WTC11 (cell line): ENCODE results near the gene ATP6V1C2. TPM values are rescaled to one million over a fixed set of nuclear protein-coding genes. Genes with fewer than 3 reads are reported as not detected.
"Not testable (repeated sequence)": the region's sequence is repeated elsewhere in the genome, so short reads cannot be mapped to it uniquely, and the experiment has no call there.

Experiments
- ATAC-seq: fragments of 200-7000 bp; cut with Tn5 transposase; 2 replicates; pipeline ENCODE4 v1.10.0; 2021; ENCODE audit warnings: mild to moderate bottlenecking, moderate library complexity
- CTCF ChIA-PET: fragments of 300-600 bp; sonication (Branson Sonifier 250); formaldehyde crosslinking; loops from one replicate; lab custom pipeline; 2021; ENCODE audit warnings: antibody characterized with exemption; lab: Charles Lee
- POLR2A ChIA-PET: fragments of 350-600 bp; sonication (Branson Sonifier 250); formaldehyde crosslinking; loops from one replicate; lab custom pipeline; 2021; ENCODE audit warnings: antibody characterized with exemption; lab: Charles Lee
- DNase-seq: peaks from one replicate; pipeline ENCODE4 v3.0.0; 2021; ENCODE audit warnings: low spot score
- H3K27ac Mint-ChIP-seq: 2 replicates; pipeline ENCODE4 v1.8.0; 2021; ENCODE audit warnings: mixed read lengths
- H3K27me3 Mint-ChIP-seq: 2 replicates; pipeline ENCODE4 v1.8.0; 2021; ENCODE audit warnings: low read depth, mild to moderate bottlenecking, moderate library complexity, mixed read lengths
- H3K36me3 Mint-ChIP-seq: 2 replicates; pipeline ENCODE4 v1.8.0; 2021; ENCODE audit warnings: mixed read lengths
- H3K4me1 Mint-ChIP-seq: 2 replicates; pipeline ENCODE4 v1.8.0; 2022; ENCODE audit warnings: mixed read lengths
- H3K4me3 Mint-ChIP-seq: 2 replicates; pipeline ENCODE4 v1.8.0; 2021; ENCODE audit warnings: mild to moderate bottlenecking, moderate library complexity, mixed read lengths
- H3K9me3 Mint-ChIP-seq: 2 replicates; pipeline ENCODE4 v1.8.0; 2021; ENCODE audit warnings: mixed read lengths
- ATF3 ChIP-seq: sonication (generic); formaldehyde crosslinking; conservative IDR thresholded peaks from 2 replicates; pipeline ENCODE4 v1.8.1; 2022; ENCODE audit warnings: mild to moderate bottlenecking, missing genetic modification reagents
- E2F4 ChIP-seq: sonication (generic); formaldehyde crosslinking; IDR thresholded peaks from 2 replicates; pipeline ENCODE4 v1.8.1; 2022; ENCODE audit warnings: low read depth, mild to moderate bottlenecking, moderate library complexity, missing genetic modification reagents, borderline replicate concordance
- ESRRA ChIP-seq: sonication (generic); formaldehyde crosslinking; IDR thresholded peaks from 2 replicates; pipeline ENCODE4 v1.8.1; 2022; ENCODE audit warnings: mild to moderate bottlenecking, missing genetic modification reagents, borderline replicate concordance
- FOXK1 ChIP-seq: sonication (generic); formaldehyde crosslinking; IDR thresholded peaks from 2 replicates; pipeline ENCODE4 v1.8.0; 2022; ENCODE audit warnings: mild to moderate bottlenecking, moderate library complexity, missing genetic modification reagents
- GRHL2 ChIP-seq: fragments of 250-450 bp; sonication (Bioruptor Pico); IDR thresholded peaks from 2 replicates; pipeline ENCODE4 v1.8.0; 2022; ENCODE audit warnings: mild to moderate bottlenecking, moderate library complexity; ENCODE audit not compliant: insufficient replicate concordance, severe bottlenecking
- IRF2 ChIP-seq: sonication (generic); formaldehyde crosslinking; IDR thresholded peaks from 2 replicates; pipeline ENCODE4 v1.8.0; 2022; ENCODE audit warnings: low read depth, missing genetic modification reagents, borderline replicate concordance
- JAZF1 ChIP-seq: fragments of 250-450 bp; sonication (Bioruptor Pico); IDR thresholded peaks from 2 replicates; pipeline ENCODE4 v1.9.0; 2021; ENCODE audit warnings: moderate library complexity, mild to moderate bottlenecking, inconsistent platforms
- JUN ChIP-seq: sonication (generic); formaldehyde crosslinking; IDR thresholded peaks from 2 replicates; pipeline ENCODE4 v1.8.0; 2023; ENCODE audit warnings: mild to moderate bottlenecking, missing genetic modification reagents
- KAT7 ChIP-seq: sonication (generic); formaldehyde crosslinking; IDR thresholded peaks from 2 replicates; pipeline ENCODE4 v1.8.1; 2023; ENCODE audit warnings: missing genetic modification reagents, mild to moderate bottlenecking, borderline replicate concordance
- NFE2L1 ChIP-seq: sonication (generic); formaldehyde crosslinking; IDR thresholded peaks from 2 replicates; pipeline ENCODE4 v1.8.1; 2023; ENCODE audit warnings: missing genetic modification reagents
- NR1H2 ChIP-seq: sonication (generic); formaldehyde crosslinking; IDR thresholded peaks from 2 replicates; pipeline ENCODE4 v1.9.0; 2021; ENCODE audit warnings: mild to moderate bottlenecking, moderate library complexity, missing genetic modification reagents
- NR2C2 ChIP-seq: sonication (generic); formaldehyde crosslinking; IDR thresholded peaks from 2 replicates; pipeline ENCODE4 v1.8.0; 2022; ENCODE audit warnings: mild to moderate bottlenecking, missing genetic modification reagents
- NR3C1 ChIP-seq: sonication (generic); formaldehyde crosslinking; conservative IDR thresholded peaks from 2 replicates; pipeline ENCODE4 v1.8.1; 2023; ENCODE audit warnings: low read depth, mild to moderate bottlenecking, missing genetic modification reagents
- OVOL2 ChIP-seq: fragments of 250-450 bp; sonication (Bioruptor Pico); IDR thresholded peaks from 2 replicates; pipeline ENCODE4 v1.9.0; 2021; ENCODE audit warnings: mild to moderate bottlenecking, borderline replicate concordance
- SMAD4 ChIP-seq: sonication (generic); formaldehyde crosslinking; IDR thresholded peaks from 2 replicates; pipeline ENCODE4 v1.8.0; 2022; ENCODE audit warnings: mild to moderate bottlenecking, missing genetic modification reagents
- SP1 ChIP-seq: sonication (generic); formaldehyde crosslinking; conservative IDR thresholded peaks from 2 replicates; pipeline ENCODE4 v1.8.1; 2022; ENCODE audit warnings: missing genetic modification reagents
- ZNF121 ChIP-seq: sonication (generic); formaldehyde crosslinking; IDR thresholded peaks from 2 replicates; pipeline ENCODE4 v1.8.0; 2023; ENCODE audit warnings: missing genetic modification reagents
- ZNF219 ChIP-seq: sonication (generic); formaldehyde crosslinking; IDR thresholded peaks from 2 replicates; pipeline ENCODE4 v1.8.0; 2023; ENCODE audit warnings: missing genetic modification reagents, mild to moderate bottlenecking, borderline replicate concordance
- ZNF396 ChIP-seq: fragments of 250-450 bp; sonication (Bioruptor Pico); IDR thresholded peaks from 2 replicates; pipeline ENCODE4 v1.8.0; 2021; ENCODE audit warnings: mild to moderate bottlenecking, moderate library complexity, borderline replicate concordance
- ZNF423 ChIP-seq: fragments of 250-450 bp; sonication (Bioruptor Pico); IDR thresholded peaks from 2 replicates; pipeline ENCODE4 v2.1.2; 2022; ENCODE audit warnings: mild to moderate bottlenecking, moderate library complexity
- total RNA-seq: library from RNA; stranded (reverse); gene quantifications from 3 replicates; pipeline ENCODE4 v1.2.3, GENCODE V29; 2021
- TF ChIP-seq, protein P1 (sequence below): sonication (generic); formaldehyde crosslinking; IDR thresholded peaks from 2 replicates; pipeline ENCODE4 v1.8.0; 2022; ENCODE audit warnings: mild to moderate bottlenecking, missing genetic modification reagents
- TF ChIP-seq, protein P2 (sequence below): sonication (generic); formaldehyde crosslinking; IDR thresholded peaks from 2 replicates; pipeline ENCODE4 v1.8.1; 2023; ENCODE audit warnings: mild to moderate bottlenecking, missing genetic modification reagents, borderline replicate concordance
- TF ChIP-seq, protein P3 (sequence below): fragments of 250-450 bp; sonication (Bioruptor Pico); conservative IDR thresholded peaks from 2 replicates; pipeline ENCODE4 v1.9.0; 2021; ENCODE audit warnings: mild to moderate bottlenecking
- TF ChIP-seq, protein P4 (sequence below): fragments of 250-450 bp; sonication (Bioruptor Pico); IDR thresholded peaks from 2 replicates; pipeline ENCODE4 v1.8.0; 2021; ENCODE audit warnings: mild to moderate bottlenecking

Gene ATP6V1C2
- total RNA-seq, 1 experiment from 2014 or later: 0.42 TPM

- POLR2A ChIA-PET: no interaction called here
- DNase-seq (no peak), ATAC-seq (no peak)
- CTCF ChIA-PET: no interaction called here
- Mint-ChIP-seq H3K4me3 (no peak overlapping the region), H3K27me3 (no peaks in the 10 kb centered on the region), H3K27ac (0 out of 2 replicates have a peak overlapping the region, but pooled peaks have one; percentile 30), H3K36me3 (peaks cover 51% of the 10 kb centered on the region), H3K4me1 (no peaks in the 10 kb centered on the region), H3K9me3 (no peaks in the 10 kb centered on the region)
- TF ChIP-seq, protein P1, sequence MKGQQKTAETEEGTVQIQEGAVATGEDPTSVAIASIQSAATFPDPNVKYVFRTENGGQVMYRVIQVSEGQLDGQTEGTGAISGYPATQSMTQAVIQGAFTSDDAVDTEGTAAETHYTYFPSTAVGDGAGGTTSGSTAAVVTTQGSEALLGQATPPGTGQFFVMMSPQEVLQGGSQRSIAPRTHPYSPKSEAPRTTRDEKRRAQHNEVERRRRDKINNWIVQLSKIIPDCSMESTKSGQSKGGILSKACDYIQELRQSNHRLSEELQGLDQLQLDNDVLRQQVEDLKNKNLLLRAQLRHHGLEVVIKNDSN (CRISPR knock-in tag): 0 out of 2 replicates have a peak, but pooled peaks have one; percentile 14
- TF ChIP-seq OVOL2 (CRISPR knock-in tag): no peak
Measured at GRCh38 chr2:10780491-10780820, 59.0 kb downstream of the ATP6V1C2 start.

- ATAC-seq, H3K27me3 Mint-ChIP-seq, H3K9me3 Mint-ChIP-seq, POLR2A ChIA-PET, DNase-seq, H3K4me3 Mint-ChIP-seq, H3K27ac Mint-ChIP-seq, H3K4me1 Mint-ChIP-seq, CTCF ChIA-PET: not testable (repeated sequence)
- peaks cover 53% of the 10 kb centered on the region for H3K36me3 Mint-ChIP-seq
- TF ChIP-seq, protein P1 (CRISPR knock-in tag): 0 out of 2 replicates have a peak, but pooled peaks have one; percentile 0
Measured at GRCh38 chr2:10780821-10781220, 59.4 kb downstream of the ATP6V1C2 start.

GRCh38 chr2:10781746-10782145 lies 60.3 kb downstream of the ATP6V1C2 start:
- Mint-ChIP-seq H3K36me3 (peaks cover 61% of the 10 kb centered on the region), H3K9me3 (no peaks in the 10 kb centered on the region)
- POLR2A ChIA-PET: no interaction called here

DNA sequence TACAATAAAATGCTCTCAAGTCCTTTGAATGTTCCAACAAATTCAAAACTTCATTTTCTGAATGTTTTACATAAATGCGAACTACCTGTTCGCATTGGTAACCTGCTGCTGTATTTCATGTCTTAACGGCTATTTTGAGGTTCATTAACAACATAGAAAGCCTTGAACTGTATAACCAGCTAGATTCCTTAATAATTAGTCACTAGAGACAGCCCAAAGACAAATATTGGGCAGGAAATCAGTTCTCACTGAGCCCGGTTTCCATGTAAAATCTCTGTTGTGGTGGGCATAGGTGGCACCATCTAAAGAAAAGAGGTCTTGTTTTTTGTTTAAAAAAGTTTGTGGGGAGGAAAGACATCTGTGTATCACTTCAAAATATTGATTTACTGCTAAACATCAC lies 62.0 kb downstream of the ATP6V1C2 start:
- DNase-seq (no peak), ATAC-seq (no peak)
- POLR2A ChIA-PET: no interaction called here
- Mint-ChIP-seq H3K36me3 (peaks cover 78% of the 10 kb centered on the region), H3K27ac (no peak overlapping the region), H3K4me3 (no peak overlapping the region), H3K9me3 (no peaks in the 10 kb centered on the region), H3K27me3 (no peaks in the 10 kb centered on the region), H3K4me1 (no peaks in the 10 kb centered on the region)
- CTCF ChIA-PET: no interaction called here
- TF ChIP-seq SP1 (CRISPR knock-in tag) (no peak), JUN (CRISPR knock-in tag) (no peak), JAZF1 (CRISPR knock-in tag) (no peak), NR3C1 (CRISPR knock-in tag) (no peak), NR1H2 (CRISPR knock-in tag) (no peak)
- TF ChIP-seq, protein P2, sequence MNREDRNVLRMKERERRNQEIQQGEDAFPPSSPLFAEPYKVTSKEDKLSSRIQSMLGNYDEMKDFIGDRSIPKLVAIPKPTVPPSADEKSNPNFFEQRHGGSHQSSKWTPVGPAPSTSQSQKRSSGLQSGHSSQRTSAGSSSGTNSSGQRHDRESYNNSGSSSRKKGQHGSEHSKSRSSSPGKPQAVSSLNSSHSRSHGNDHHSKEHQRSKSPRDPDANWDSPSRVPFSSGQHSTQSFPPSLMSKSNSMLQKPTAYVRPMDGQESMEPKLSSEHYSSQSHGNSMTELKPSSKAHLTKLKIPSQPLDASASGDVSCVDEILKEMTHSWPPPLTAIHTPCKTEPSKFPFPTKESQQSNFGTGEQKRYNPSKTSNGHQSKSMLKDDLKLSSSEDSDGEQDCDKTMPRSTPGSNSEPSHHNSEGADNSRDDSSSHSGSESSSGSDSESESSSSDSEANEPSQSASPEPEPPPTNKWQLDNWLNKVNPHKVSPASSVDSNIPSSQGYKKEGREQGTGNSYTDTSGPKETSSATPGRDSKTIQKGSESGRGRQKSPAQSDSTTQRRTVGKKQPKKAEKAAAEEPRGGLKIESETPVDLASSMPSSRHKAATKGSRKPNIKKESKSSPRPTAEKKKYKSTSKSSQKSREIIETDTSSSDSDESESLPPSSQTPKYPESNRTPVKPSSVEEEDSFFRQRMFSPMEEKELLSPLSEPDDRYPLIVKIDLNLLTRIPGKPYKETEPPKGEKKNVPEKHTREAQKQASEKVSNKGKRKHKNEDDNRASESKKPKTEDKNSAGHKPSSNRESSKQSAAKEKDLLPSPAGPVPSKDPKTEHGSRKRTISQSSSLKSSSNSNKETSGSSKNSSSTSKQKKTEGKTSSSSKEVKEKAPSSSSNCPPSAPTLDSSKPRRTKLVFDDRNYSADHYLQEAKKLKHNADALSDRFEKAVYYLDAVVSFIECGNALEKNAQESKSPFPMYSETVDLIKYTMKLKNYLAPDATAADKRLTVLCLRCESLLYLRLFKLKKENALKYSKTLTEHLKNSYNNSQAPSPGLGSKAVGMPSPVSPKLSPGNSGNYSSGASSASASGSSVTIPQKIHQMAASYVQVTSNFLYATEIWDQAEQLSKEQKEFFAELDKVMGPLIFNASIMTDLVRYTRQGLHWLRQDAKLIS (CRISPR knock-in tag): no peak
- TF ChIP-seq, protein P3, sequence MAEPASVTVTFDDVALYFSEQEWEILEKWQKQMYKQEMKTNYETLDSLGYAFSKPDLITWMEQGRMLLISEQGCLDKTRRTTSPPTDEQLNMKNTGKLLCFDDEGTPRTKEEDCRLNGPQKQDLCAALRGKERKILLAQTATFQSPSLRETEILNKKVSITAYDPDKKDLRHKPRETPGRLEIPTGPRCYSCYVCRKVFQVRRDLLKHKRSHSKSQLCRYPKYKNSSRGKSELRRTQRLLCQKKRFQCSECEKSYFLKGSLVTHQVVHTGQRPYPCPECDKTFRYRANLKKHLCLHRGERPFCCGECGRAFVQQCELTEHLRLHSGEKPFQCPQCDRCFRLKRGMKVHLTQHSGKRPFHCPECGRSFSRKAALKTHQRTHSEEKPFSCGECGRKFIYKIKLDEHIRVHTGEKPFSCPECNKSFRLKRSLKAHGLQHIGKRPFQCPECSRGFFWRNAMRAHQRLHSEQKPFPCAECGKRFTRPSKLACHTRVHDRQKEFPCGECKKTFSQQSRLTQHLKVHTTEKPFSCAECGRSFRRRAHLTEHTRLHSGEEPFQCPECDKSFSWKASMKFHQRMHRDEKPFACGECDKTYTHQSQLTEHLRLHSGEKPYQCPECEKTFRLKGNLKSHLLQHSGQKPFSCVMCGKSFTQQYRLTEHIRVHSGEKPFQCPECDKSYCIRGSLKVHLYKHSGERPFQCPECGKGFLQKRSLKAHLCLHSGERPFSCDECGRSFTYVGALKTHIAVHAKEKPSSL (CRISPR knock-in tag): no peak

More at GRCh38 chr2:10781746-10782145, 60.3 kb downstream of the ATP6V1C2 start:
- Mint-ChIP-seq H3K27me3 (no peaks in the 10 kb centered on the region), H3K27ac (no peak overlapping the region), H3K4me3 (no peak overlapping the region), H3K4me1 (no peaks in the 10 kb centered on the region)
- TF ChIP-seq ZNF396 (CRISPR knock-in tag) (no peak), GRHL2 (CRISPR knock-in tag) (no peak), ZNF423 (CRISPR knock-in tag) (no peak), KAT7 (CRISPR knock-in tag) (no peak), E2F4 (CRISPR knock-in tag) (no peak), NR2C2 (CRISPR knock-in tag) (no peak), NR3C1 (CRISPR knock-in tag) (no peak), ATF3 (CRISPR knock-in tag) (no peak), IRF2 (CRISPR knock-in tag) (no peak), FOXK1 (CRISPR knock-in tag) (no peak), SMAD4 (no peak), ZNF219 (no peak), ESRRA (CRISPR knock-in tag) (no peak), ZNF121 (no peak), NFE2L1 (CRISPR knock-in tag) (no peak)
- TF ChIP-seq, protein P4, sequence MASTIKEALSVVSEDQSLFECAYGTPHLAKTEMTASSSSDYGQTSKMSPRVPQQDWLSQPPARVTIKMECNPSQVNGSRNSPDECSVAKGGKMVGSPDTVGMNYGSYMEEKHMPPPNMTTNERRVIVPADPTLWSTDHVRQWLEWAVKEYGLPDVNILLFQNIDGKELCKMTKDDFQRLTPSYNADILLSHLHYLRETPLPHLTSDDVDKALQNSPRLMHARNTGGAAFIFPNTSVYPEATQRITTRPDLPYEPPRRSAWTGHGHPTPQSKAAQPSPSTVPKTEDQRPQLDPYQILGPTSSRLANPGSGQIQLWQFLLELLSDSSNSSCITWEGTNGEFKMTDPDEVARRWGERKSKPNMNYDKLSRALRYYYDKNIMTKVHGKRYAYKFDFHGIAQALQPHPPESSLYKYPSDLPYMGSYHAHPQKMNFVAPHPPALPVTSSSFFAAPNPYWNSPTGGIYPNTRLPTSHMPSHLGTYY: no peak
- DNase-seq (no peak), ATAC-seq (no peak)
- CTCF ChIA-PET: interaction anchor here (0.6 kb wide), 1 partner anchor 53 kb away, joined by 3 read pairs; no protein-coding TSS in a partner anchor
